H9 (cell line): ENCODE results near the gene MYL11. TPM values are rescaled to one million over a fixed set of nuclear protein-coding genes. Genes with fewer than 3 reads are reported as not detected.

Experiments used
- DNase-seq: peaks from one replicate; pipeline ENCODE4 v3.0.0-alpha.2; 2017
- H2AFZ ChIP-seq: one replicate; pipeline ENCODE4 v1.6.1; 2013; ENCODE audit warnings: mild to moderate bottlenecking, low read length, control low read depth, moderate library complexity
- H2AK5ac ChIP-seq: 2 replicates; pipeline ENCODE4 v1.6.1; 2013; ENCODE audit warnings: low read length, control low read depth, mixed read lengths; ENCODE audit not compliant: insufficient read length
- H2BK120ac ChIP-seq: one replicate; pipeline ENCODE4 v1.6.1; 2013; ENCODE audit warnings: low read depth, mild to moderate bottlenecking, low read length, control low read depth, inconsistent platforms; ENCODE audit not compliant: poor library complexity, severe bottlenecking
- H2BK12ac ChIP-seq: 2 replicates; pipeline ENCODE4 v1.6.1; 2013; ENCODE audit warnings: low read length, control low read depth, mixed read lengths, low read depth; ENCODE audit not compliant: insufficient read length
- H2BK15ac ChIP-seq: 2 replicates; pipeline ENCODE4 v1.6.1; 2013; ENCODE audit warnings: low read depth, low read length, control low read depth
- H2BK20ac ChIP-seq: one replicate; pipeline ENCODE4 v1.6.1; 2013; ENCODE audit warnings: low read depth, mild to moderate bottlenecking, low read length, control low read depth, inconsistent platforms; ENCODE audit not compliant: poor library complexity, severe bottlenecking
- H2BK5ac ChIP-seq: 2 replicates; pipeline ENCODE4 v1.6.1; 2013; ENCODE audit warnings: low read length, control low read depth, mixed read lengths; ENCODE audit not compliant: insufficient read length
- H3K14ac ChIP-seq: 2 replicates; pipeline ENCODE4 v1.6.1; 2013; ENCODE audit warnings: low read length, control low read depth; ENCODE audit not compliant: insufficient read depth
- H3K18ac ChIP-seq: 2 replicates; pipeline ENCODE4 v1.6.1; 2013; ENCODE audit warnings: low read depth, mild to moderate bottlenecking, mixed read lengths, low read length, control low read depth; ENCODE audit not compliant: insufficient read length
- H3K23ac ChIP-seq: 2 replicates; pipeline ENCODE4 v1.6.1; 2013; ENCODE audit warnings: low read length, control low read depth, mixed read lengths, low read depth; ENCODE audit not compliant: insufficient read length
- H3K23me2 ChIP-seq: 2 replicates; pipeline ENCODE4 v1.6.1; 2013; ENCODE audit warnings: low read depth, mild to moderate bottlenecking, mixed read lengths, low read length, control low read depth; ENCODE audit not compliant: insufficient read length, poor library complexity, severe bottlenecking
- H3K27ac ChIP-seq: 2 replicates; pipeline ENCODE4 v1.5.1; 2013; ENCODE audit warnings: low read length, control low read depth, mixed read lengths, low read depth; ENCODE audit not compliant: insufficient read length
- H3K27me3 ChIP-seq: 2 replicates; pipeline ENCODE4 v1.6.1; 2013; ENCODE audit warnings: low read length, control low read depth, inconsistent platforms; ENCODE audit not compliant: insufficient read depth
- H3K4ac ChIP-seq: 2 replicates; pipeline ENCODE4 v1.6.1; 2013; ENCODE audit warnings: low read depth, mild to moderate bottlenecking, control low read depth, inconsistent platforms, low read length, moderate library complexity
- H3K4me1 ChIP-seq: 2 replicates; pipeline ENCODE4 v1.6.1; 2013; ENCODE audit warnings: low read length, control low read depth, inconsistent platforms; ENCODE audit not compliant: insufficient read depth
- H3K4me2 ChIP-seq: 2 replicates; pipeline ENCODE4 v1.6.1; 2013; ENCODE audit warnings: low read length, control low read depth, mixed read lengths; ENCODE audit not compliant: insufficient read length, insufficient read depth
- H3K56ac ChIP-seq: 2 replicates; pipeline ENCODE4 v1.6.1; 2013; ENCODE audit warnings: low read depth, mild to moderate bottlenecking, mixed read lengths, low read length, control low read depth; ENCODE audit not compliant: insufficient read length
- H3K79me1 ChIP-seq: 2 replicates; pipeline ENCODE4 v1.6.1; 2013; ENCODE audit warnings: low read depth, mild to moderate bottlenecking, moderate library complexity, low read length, control low read depth, inconsistent platforms; ENCODE audit not compliant: insufficient read depth, poor library complexity, severe bottlenecking
- H3K79me2 ChIP-seq: 2 replicates; pipeline ENCODE4 v1.6.1; 2013; ENCODE audit warnings: low read length, control low read depth, inconsistent platforms; ENCODE audit not compliant: insufficient read depth
- H3K9ac ChIP-seq: 2 replicates; pipeline ENCODE4 v1.6.1; 2013; ENCODE audit warnings: low read length, control low read depth, mixed read lengths; ENCODE audit not compliant: insufficient read length; ENCODE audit errors: extremely low read depth
- H3K9me3 ChIP-seq: one replicate; pipeline ENCODE4 v1.6.1; 2013; ENCODE audit warnings: low read depth, low read length, inconsistent platforms; ENCODE audit not compliant: control insufficient read depth
- H3T11ph ChIP-seq: one replicate; pipeline ENCODE4 v1.6.1; 2013; ENCODE audit warnings: mild to moderate bottlenecking, low read length, control low read depth, inconsistent platforms
- H4K20me1 ChIP-seq: one replicate; pipeline ENCODE4 v1.6.1; 2013; ENCODE audit not compliant: control insufficient read depth, insufficient read length, insufficient read depth
- H4K5ac ChIP-seq: 2 replicates; pipeline ENCODE4 v1.6.1; 2013; ENCODE audit warnings: low read depth, mild to moderate bottlenecking, mixed read lengths, low read length, control low read depth; ENCODE audit not compliant: insufficient read length
- H4K8ac ChIP-seq: replicated peaks from 2 replicates; pipeline ENCODE4 v1.6.1; 2013; ENCODE audit warnings: low read length, control low read depth, mixed read lengths, low read depth; ENCODE audit not compliant: insufficient read length
- H4K91ac ChIP-seq: 2 replicates; pipeline ENCODE4 v1.6.1; 2013; ENCODE audit warnings: low read depth, mild to moderate bottlenecking, moderate library complexity, mixed read lengths, low read length, control low read depth; ENCODE audit not compliant: insufficient read length
- H3K27ac Mint-ChIP-seq, 3 experiments: 2 replicates in 2 of 3; 3 replicates in 1 of 3; pipeline ENCODE4 v1.8.0; 2020 to 2021; ENCODE audit warnings: mixed read lengths in 3 of 3, mild to moderate bottlenecking in 1 of 3, moderate library complexity in 1 of 3
- H3K27me3 Mint-ChIP-seq: 2 replicates; pipeline ENCODE4 v1.8.0; 2021; ENCODE audit warnings: low read depth, mild to moderate bottlenecking, moderate library complexity, mixed read lengths
- H3K36me3 Mint-ChIP-seq, 3 experiments: 2 replicates in 2 of 3; 3 replicates in 1 of 3; pipeline ENCODE4 v1.8.0; 2020 to 2021; ENCODE audit warnings: low read depth in 3 of 3, mixed read lengths in 3 of 3; ENCODE audit not compliant: insufficient read depth in 1 of 3
- H3K4me1 Mint-ChIP-seq, 2 experiments: 2 replicates each; pipeline ENCODE4 v1.8.0; 2020; ENCODE audit warnings: mixed read lengths in 2 of 2
- H3K4me3 Mint-ChIP-seq, 2 experiments: 2 replicates in 1 of 2; 3 replicates in 1 of 2; pipeline ENCODE4 v1.8.0; 2020 to 2021; ENCODE audit warnings: mild to moderate bottlenecking in 2 of 2, mixed read lengths in 2 of 2, moderate library complexity in 1 of 2
- H3K9me3 Mint-ChIP-seq, 2 experiments: 2 replicates in 1 of 2; 3 replicates in 1 of 2; pipeline ENCODE4 v1.8.0; 2020; ENCODE audit warnings: mild to moderate bottlenecking in 2 of 2, mixed read lengths in 2 of 2, moderate library complexity in 1 of 2
- WGBS: extraction: QIAGEN DNeasy Blood & Tissue Kit; methylation state at CpG from one replicate; pipeline ENCODE4 v1.1.7; 2013; ENCODE audit warnings: missing lambda C conversion rate, low lambda C conversion rate, mixed read lengths; ENCODE audit not compliant: insufficient read length; ENCODE audit errors: extremely low coverage; 5-methylcytosine and 5-hydroxymethylcytosine counted together
- total RNA-seq: library from RNA; stranded (reverse); gene quantifications from 2 replicates; pipeline ENCODE4 v1.2.1, GENCODE V29; 2021
- TF ChIP-seq, protein P1 (sequence below): fragments of 200-600 bp; sonication (generic); conservative IDR thresholded peaks from 3 replicates; pipeline ENCODE4 v1.8.0; 2021; ENCODE audit warnings: antibody characterized with exemption, mild to moderate bottlenecking

Gene MYL11
- total RNA-seq, 1 experiment from 2014 or later: 0.70 TPM

DNA sequence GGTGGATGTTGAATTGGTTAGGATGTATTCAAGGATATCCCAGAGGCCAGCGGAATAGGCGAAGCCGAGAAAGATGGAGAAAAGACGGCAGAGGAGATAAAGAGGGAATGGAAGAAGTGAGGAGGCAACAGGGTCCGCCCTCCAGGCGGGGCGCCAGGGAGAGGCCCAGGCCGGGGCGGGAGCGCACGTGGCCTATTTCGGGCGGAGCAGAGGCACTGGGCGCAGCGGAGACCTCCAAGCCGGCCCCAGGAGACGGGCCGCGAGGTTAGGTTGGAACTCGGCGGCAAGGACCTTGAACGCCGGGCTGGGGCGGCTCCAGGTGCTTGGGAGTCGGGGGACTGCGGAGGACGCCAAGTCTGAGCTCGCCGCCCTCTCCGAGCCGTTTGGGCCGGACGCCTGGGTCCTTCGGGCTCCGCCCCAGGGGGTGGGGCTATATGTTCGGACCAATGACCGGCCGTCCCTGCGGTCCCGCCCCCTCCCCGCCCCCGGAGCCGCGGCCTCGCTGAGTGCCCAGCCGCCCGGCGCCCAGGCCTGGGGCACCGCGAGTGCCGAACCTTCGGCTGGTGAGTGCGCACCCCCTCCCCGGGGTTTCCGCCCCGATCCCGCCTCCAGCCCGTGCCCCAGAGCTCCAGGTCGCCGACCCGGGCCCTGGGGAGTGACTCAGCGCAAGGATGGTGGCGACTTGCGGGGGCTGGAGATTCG, 32.7 kb downstream of the MYL11 start, which contains the start of gene ZNF771:
Gene ZNF771, plus strand, starts transcription at position 505 of the 702 bp plus-strand sequence. CDS start 448 bp downstream, outside the sequence.
- no peak within 1 kb of the TSS for H2BK120ac ChIP-seq
- no peak within 1 kb of the TSS for H3T11ph ChIP-seq
- no peaks in the 10 kb centered on the region for H3K79me1 ChIP-seq
- H4K8ac ChIP-seq: no peak within 1 kb of the TSS
- Mint-ChIP-seq H3K4me1 (peaks cover 12 to 19% of the 10 kb centered on the region in 2 experiments), H3K27ac (peak within 1 kb of the TSS; percentile 94 to 96 (median 96); a peak in 6 of 7 replicates), H3K9me3 (no peaks in the 10 kb centered on the region), H3K4me3 (peak within 1 kb of the TSS; percentile 80 to 87), H3K36me3 (peaks cover 14 to 20% (median 16%) of the 10 kb centered on the region in 3 experiments; a peak in 6 of 7 replicates), H3K27me3 (peaks cover 2% of the 10 kb centered on the region; the same call in 1 of the 2 replicates)
- no peaks in the 10 kb centered on the region for H4K20me1 ChIP-seq
- H4K5ac ChIP-seq: no peak within 1 kb of the TSS
- H3K9ac ChIP-seq: peak within 1 kb of the TSS; percentile 66
- DNase-seq: peak; percentile 93
- H3K4me2 ChIP-seq: peak within 1 kb of the TSS; percentile 67
- H3K79me2 ChIP-seq: 0 out of 2 replicates have a peak, but pooled peaks cover 1% of the 10 kb centered on the region
- no peaks in the 10 kb centered on the region for H3K9me3 ChIP-seq
- H3K23me2 ChIP-seq: peaks cover 4% of the 10 kb centered on the region
- TF ChIP-seq, protein P1, sequence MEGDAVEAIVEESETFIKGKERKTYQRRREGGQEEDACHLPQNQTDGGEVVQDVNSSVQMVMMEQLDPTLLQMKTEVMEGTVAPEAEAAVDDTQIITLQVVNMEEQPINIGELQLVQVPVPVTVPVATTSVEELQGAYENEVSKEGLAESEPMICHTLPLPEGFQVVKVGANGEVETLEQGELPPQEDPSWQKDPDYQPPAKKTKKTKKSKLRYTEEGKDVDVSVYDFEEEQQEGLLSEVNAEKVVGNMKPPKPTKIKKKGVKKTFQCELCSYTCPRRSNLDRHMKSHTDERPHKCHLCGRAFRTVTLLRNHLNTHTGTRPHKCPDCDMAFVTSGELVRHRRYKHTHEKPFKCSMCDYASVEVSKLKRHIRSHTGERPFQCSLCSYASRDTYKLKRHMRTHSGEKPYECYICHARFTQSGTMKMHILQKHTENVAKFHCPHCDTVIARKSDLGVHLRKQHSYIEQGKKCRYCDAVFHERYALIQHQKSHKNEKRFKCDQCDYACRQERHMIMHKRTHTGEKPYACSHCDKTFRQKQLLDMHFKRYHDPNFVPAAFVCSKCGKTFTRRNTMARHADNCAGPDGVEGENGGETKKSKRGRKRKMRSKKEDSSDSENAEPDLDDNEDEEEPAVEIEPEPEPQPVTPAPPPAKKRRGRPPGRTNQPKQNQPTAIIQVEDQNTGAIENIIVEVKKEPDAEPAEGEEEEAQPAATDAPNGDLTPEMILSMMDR: no peak; the same call in 2 of the 3 replicates
- no peak within 1 kb of the TSS for H2AFZ ChIP-seq
- H2AK5ac ChIP-seq: no peak within 1 kb of the TSS
- no peak within 1 kb of the TSS for H2BK12ac ChIP-seq
- H2BK20ac ChIP-seq: no peak within 1 kb of the TSS
- no peak within 1 kb of the TSS for H3K56ac ChIP-seq
- peak within 1 kb of the TSS; percentile 80 for H3K14ac ChIP-seq
- no peak within 1 kb of the TSS for H4K91ac ChIP-seq
- WGBS: no CpG with 5 or more reads among the region's 65 CpGs
- no peak within 1 kb of the TSS for H3K4ac ChIP-seq
- no peak within 1 kb of the TSS for H2BK15ac ChIP-seq
- H3K18ac ChIP-seq: peak within 1 kb of the TSS; percentile 77
- no peaks in the 10 kb centered on the region for H3K4me1 ChIP-seq
- no peak within 1 kb of the TSS for H3K23ac ChIP-seq
- no peaks in the 10 kb centered on the region for H3K27me3 ChIP-seq
- H3K27ac ChIP-seq: no peak within 1 kb of the TSS
- no peak within 1 kb of the TSS for H2BK5ac ChIP-seq
